KMS-11 (cell line): ENCODE results near the gene RCBTB1.

Experiments
- H2AFZ ChIP-seq: fragments of 200-600 bp; sonication (generic); 2 replicates; pipeline ENCODE4 v1.6.1; 2016; ENCODE audit warnings: antibody characterized with exemption, mixed run types, low read depth
- H3K27ac ChIP-seq: fragments of 200-600 bp; sonication (generic); 2 replicates; pipeline ENCODE4 v1.6.1; 2016; ENCODE audit warnings: mild to moderate bottlenecking, mixed run types
- H3K27me3 ChIP-seq: fragments of 200-600 bp; sonication (generic); 2 replicates; pipeline ENCODE4 v1.6.1; 2017; ENCODE audit warnings: mild to moderate bottlenecking, low read depth, mixed run types, moderate library complexity; ENCODE audit not compliant: insufficient read depth
- H3K36me3 ChIP-seq: fragments of 200-600 bp; sonication (generic); 2 replicates; pipeline ENCODE4 v1.6.1; 2017; ENCODE audit warnings: mild to moderate bottlenecking, mixed run types; ENCODE audit not compliant: insufficient read depth
- H3K4me1 ChIP-seq: fragments of 200-600 bp; sonication (generic); 2 replicates; pipeline ENCODE4 v1.6.1; 2016; ENCODE audit warnings: mild to moderate bottlenecking, low read depth, mixed run types; ENCODE audit not compliant: poor library complexity, severe bottlenecking
- H3K4me2 ChIP-seq: fragments of 200-600 bp; sonication (generic); 2 replicates; pipeline ENCODE4 v1.7.0; 2016; ENCODE audit warnings: mild to moderate bottlenecking, mixed run types
- H3K4me3 ChIP-seq: fragments of 200-600 bp; sonication (generic); IDR thresholded peaks from 2 replicates; pipeline ENCODE4 v1.6.1; 2017; ENCODE audit warnings: low read depth, low read length, mixed read lengths; ENCODE audit not compliant: insufficient read depth
- H3K79me2 ChIP-seq: fragments of 200-600 bp; sonication (generic); 2 replicates; pipeline ENCODE4 v1.6.1; 2016; ENCODE audit warnings: low read depth, mixed run types; ENCODE audit not compliant: insufficient read depth
- H3K9ac ChIP-seq: fragments of 200-600 bp; sonication (generic); 2 replicates; pipeline ENCODE4 v1.6.1; 2016; ENCODE audit warnings: mild to moderate bottlenecking, mixed run types
- H4K20me1 ChIP-seq: fragments of 200-600 bp; sonication (generic); 2 replicates; pipeline ENCODE4 v1.6.1; 2016; ENCODE audit warnings: mild to moderate bottlenecking, mixed run types; ENCODE audit not compliant: insufficient read depth
- TF ChIP-seq, protein P1 (sequence below): fragments of 200-600 bp; sonication (generic); conservative IDR thresholded peaks from 2 replicates; pipeline ENCODE4 v1.6.1; 2017; ENCODE audit warnings: low read depth, mild to moderate bottlenecking, antibody characterized with exemption, low read length, moderate library complexity, mixed read lengths

RCBTB1 gene

DNA sequence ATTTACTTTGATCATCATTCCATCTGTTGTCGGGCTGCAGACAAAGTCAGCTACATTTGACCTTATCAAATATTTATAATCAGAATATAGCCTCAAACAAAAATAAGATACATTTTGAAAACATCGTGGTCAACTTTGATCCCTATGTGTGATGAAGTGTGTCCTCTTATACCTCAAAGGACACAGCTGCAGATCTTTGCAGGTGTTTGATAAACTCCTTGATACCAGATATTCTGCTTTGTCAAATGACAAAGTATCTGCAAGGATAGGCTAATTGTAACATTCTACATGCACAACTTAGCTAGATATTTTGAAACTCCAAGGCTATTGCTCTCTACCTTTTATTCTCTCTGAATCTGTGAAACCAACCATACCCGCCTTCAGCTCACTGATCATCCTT lies 45.6 kb downstream of the RCBTB1 start:
- peak overlapping the region; percentile 58 for H3K4me2 ChIP-seq
- peak overlapping the region; percentile 94 for H3K27ac ChIP-seq
- H3K4me1 ChIP-seq = peaks cover 28% of the 10 kb centered on the region

DNA sequence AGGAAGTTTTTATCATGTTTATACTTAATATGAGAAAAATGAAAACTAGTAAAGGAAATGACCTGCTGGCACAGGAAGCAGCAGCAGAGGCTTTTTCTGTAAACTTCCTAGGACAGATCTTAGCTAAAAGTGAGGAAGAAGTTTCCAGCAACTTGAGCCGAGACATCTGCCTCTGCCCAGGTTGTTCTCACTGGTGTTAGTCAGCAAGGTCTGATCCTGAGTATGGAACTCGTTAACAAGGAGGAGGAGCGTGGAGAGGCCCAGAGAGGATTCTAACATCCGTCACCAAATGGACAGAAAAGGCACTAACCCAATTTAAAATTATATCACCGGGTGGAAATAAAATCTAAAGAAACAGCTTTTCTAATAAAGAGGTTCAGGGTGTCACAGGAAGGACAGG lies 46.0 kb downstream of the RCBTB1 start:
- peak overlapping the region; percentile 94; the same call in 1 of the 2 replicates for H3K27ac ChIP-seq
- no peak overlapping the region for H3K4me3 ChIP-seq
- H3K79me2 ChIP-seq = no peaks in the 10 kb centered on the region
- TF ChIP-seq, protein P1, sequence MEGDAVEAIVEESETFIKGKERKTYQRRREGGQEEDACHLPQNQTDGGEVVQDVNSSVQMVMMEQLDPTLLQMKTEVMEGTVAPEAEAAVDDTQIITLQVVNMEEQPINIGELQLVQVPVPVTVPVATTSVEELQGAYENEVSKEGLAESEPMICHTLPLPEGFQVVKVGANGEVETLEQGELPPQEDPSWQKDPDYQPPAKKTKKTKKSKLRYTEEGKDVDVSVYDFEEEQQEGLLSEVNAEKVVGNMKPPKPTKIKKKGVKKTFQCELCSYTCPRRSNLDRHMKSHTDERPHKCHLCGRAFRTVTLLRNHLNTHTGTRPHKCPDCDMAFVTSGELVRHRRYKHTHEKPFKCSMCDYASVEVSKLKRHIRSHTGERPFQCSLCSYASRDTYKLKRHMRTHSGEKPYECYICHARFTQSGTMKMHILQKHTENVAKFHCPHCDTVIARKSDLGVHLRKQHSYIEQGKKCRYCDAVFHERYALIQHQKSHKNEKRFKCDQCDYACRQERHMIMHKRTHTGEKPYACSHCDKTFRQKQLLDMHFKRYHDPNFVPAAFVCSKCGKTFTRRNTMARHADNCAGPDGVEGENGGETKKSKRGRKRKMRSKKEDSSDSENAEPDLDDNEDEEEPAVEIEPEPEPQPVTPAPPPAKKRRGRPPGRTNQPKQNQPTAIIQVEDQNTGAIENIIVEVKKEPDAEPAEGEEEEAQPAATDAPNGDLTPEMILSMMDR = no peak
- no peaks in the 10 kb centered on the region for H4K20me1 ChIP-seq
- no peak overlapping the region for H2AFZ ChIP-seq
- H3K4me1 ChIP-seq = peaks cover 28% of the 10 kb centered on the region
- H3K27me3 ChIP-seq = no peaks in the 10 kb centered on the region
- no peaks in the 10 kb centered on the region for H3K36me3 ChIP-seq
- H3K4me2 ChIP-seq = no peak overlapping the region; the same call in 1 of the 2 replicates
- no peak overlapping the region for H3K9ac ChIP-seq

More for the DNA sequence above, 45.6 kb downstream of the RCBTB1 start:
- Histone ChIP-seq H3K9ac (peak overlapping the region; percentile 81; the same call in 1 of the 2 replicates), H3K79me2 (no peaks in the 10 kb centered on the region), H2AFZ (peak overlapping the region; percentile 62), H3K27me3 (no peaks in the 10 kb centered on the region), H3K36me3 (no peaks in the 10 kb centered on the region), H3K4me3 (no peak overlapping the region), H4K20me1 (no peaks in the 10 kb centered on the region)
- TF ChIP-seq, protein P1 = no peak

DNA sequence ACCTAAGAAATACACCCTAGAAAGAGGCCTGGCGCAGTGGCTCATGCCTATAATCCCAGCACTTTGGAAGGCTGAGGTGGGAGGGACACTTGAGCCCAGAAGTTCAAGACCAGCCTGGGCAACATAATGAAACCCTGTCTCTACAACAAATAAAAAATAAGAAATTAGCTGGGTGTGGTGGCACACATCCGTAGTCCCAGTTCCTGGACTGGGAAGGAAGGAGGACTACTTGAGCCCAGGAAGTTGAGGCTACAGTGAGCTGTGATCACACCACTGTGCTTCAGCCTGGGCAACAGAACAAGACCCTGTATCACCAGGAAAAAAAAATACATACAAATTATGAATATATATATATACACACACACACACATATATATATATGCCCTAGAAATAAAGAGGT lies 47.0 kb downstream of the RCBTB1 start:
- Histone ChIP-seq H3K4me1 (peaks cover 29% of the 10 kb centered on the region), H3K4me3 (no peak overlapping the region), H3K4me2 (no peak overlapping the region), H3K9ac (no peak overlapping the region), H3K27me3 (no peaks in the 10 kb centered on the region), H3K79me2 (no peaks in the 10 kb centered on the region), H4K20me1 (no peaks in the 10 kb centered on the region), H2AFZ (no peak overlapping the region), H3K27ac (no peak overlapping the region), H3K36me3 (no peaks in the 10 kb centered on the region)
- TF ChIP-seq, protein P1 = no peak

DNA sequence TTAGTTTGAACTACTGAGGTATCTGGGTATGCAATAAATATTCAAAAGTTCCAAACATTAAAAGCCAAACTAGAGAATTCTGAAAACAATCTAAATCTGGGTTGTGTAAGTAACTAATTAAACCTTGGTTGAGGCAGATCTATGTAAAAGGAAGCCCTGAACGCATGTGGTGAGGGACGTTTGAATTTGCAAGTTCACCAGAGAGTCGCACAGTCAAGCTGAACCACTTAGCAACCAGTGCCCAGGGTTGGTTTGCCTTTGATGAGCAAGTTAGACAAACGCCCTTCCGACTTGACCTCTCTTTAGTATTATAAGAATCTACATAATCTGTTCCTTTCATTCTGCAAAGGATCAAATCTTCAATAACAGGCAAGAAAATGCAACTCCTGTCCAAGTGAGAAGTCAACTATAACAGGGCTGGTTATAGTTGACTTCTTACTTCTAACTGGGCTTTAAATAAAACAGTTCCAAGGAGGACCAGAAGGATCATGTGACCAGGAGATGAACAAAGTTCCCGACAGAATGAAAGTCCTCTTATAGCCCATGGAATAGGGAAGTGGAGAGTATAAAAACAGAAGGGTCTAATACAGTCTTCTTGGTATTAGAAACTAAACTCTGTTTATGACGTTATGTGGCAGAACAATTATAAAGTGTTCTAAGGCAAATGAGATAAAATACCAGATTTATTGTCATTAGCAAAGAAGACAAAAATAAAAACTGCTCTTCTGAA lies 49.0 kb downstream of the RCBTB1 start:
- Histone ChIP-seq H4K20me1 (no peaks in the 10 kb centered on the region), H3K4me1 (peaks cover 34% of the 10 kb centered on the region), H2AFZ (no peak overlapping the region), H3K79me2 (no peaks in the 10 kb centered on the region), H3K36me3 (no peaks in the 10 kb centered on the region), H3K27ac (no peak overlapping the region), H3K9ac (no peak overlapping the region), H3K27me3 (no peaks in the 10 kb centered on the region), H3K4me2 (no peak overlapping the region), H3K4me3 (no peak overlapping the region)
- TF ChIP-seq, protein P1 = no peak
